Heart left ventricle (tissue), 16 donors: ENCODE data around the gene H6PD. TPM values are rescaled to one million over a fixed set of nuclear protein-coding genes. Genes with fewer than 3 reads are reported as not detected.

Source experiments
- ATAC-seq, 4 donors: fragments of 200-7000 bp; cut with Tn5 transposase; one replicate each; pipeline ENCODE4 v1.9.1; 2020 to 2022; ENCODE audit warnings: moderate library complexity in 4 of 4, mild to moderate bottlenecking in 3 of 4, moderate number of reproducible peaks in 1 of 4
- DNase-seq, 5 donors: peaks; one replicate each; pipeline ENCODE4 v3.0.0-alpha.2; 2020
- H3K27ac ChIP-seq, 12 donors: fragments of 200-600 bp; sonication (generic) in 4 of 12; one replicate each; pipeline versions ENCODE4 v1.5.0 to v1.8.0; 2016 to 2022; ENCODE audit warnings: mild to moderate bottlenecking in 2 of 12
- H3K27me3 ChIP-seq, 9 donors: fragments of 200-600 bp; sonication (generic) in 2 of 9; one replicate each; pipeline versions ENCODE4 v1.5.1 to v1.8.0; 2016 to 2022; ENCODE audit warnings: mild to moderate bottlenecking in 3 of 9
- H3K36me3 ChIP-seq, 9 donors: fragments of 200-600 bp; sonication (generic) in 2 of 9; one replicate each; pipeline versions ENCODE4 v1.5.0 to v1.8.0; 2018 to 2022; ENCODE audit warnings: mild to moderate bottlenecking in 2 of 9
- H3K4me1 ChIP-seq, 12 donors: fragments of 200-600 bp; sonication (generic) in 4 of 12; one replicate each; pipeline versions ENCODE4 v1.5.0 to v1.8.0; 2016 to 2022; ENCODE audit warnings: mild to moderate bottlenecking in 3 of 12
- H3K4me3 ChIP-seq, 12 donors: fragments of 200-600 bp; sonication (generic) in 4 of 12; one replicate each; pipeline versions ENCODE4 v1.5.0 to v1.8.0; 2017 to 2022; ENCODE audit warnings: mild to moderate bottlenecking in 9 of 12, moderate library complexity in 4 of 12
- H3K9me3 ChIP-seq, 12 donors: fragments of 200-600 bp; sonication (generic) in 4 of 12; one replicate each; pipeline versions ENCODE4 v1.5.0 to v1.8.0; 2016 to 2022; ENCODE audit warnings: mild to moderate bottlenecking in 1 of 12
- POLR2A ChIP-seq, 2 donors: fragments of 450-650 bp; IDR thresholded peaks; one replicate each; pipeline ENCODE4 v1.6.1; 2017; ENCODE audit warnings: antibody characterized with exemption in 2 of 2, mild to moderate bottlenecking in 2 of 2, moderate library complexity in 2 of 2
- WGBS, 4 donors: extraction: QIAGEN DNeasy Blood & Tissue Kit in 2 of 4; methylation state at CpG; one replicate each; pipeline versions ENCODE4 v1.1.5 to v1.1.7; 2013 to 2018; 5-methylcytosine and 5-hydroxymethylcytosine counted together
- intact Hi-C, 10 donors: fragments of 100-400 bp; cut with DNase I; formaldehyde crosslinking; loops; one replicate each; pipeline versions ENCODE4 v1.11.1 to v1.14.2; 2022
- polyA plus RNA-seq, 2 donors: library from polyadenylated mRNA; stranded (reverse); fragments of 200-250 nt; gene quantifications; one replicate each; pipeline ENCODE4 v1.2.3, GENCODE V29; 2013
- total RNA-seq, 9 donors: library from RNA; depleted of rRNA in 2 of 9; stranded (reverse); fragments of >200 nt in 2 of 9; fragmentation: NEBNext Ultra II Directional in 3 of 9; extraction: Animal tissue kit (Norgen Biotek cat#: 25700) in 3 of 9; gene quantifications; one replicate each; pipeline versions ENCODE4 v1.1.0 to v1.2.4, GENCODE V29; 2016 to 2023
- TF ChIP-seq, protein P1 (sequence below), 12 donors: fragments of 200-600 bp; sonication (generic) in 4 of 12; IDR thresholded peaks; one replicate each; pipeline versions ENCODE4 v1.5.0 to v1.8.0; 2018 to 2022; ENCODE audit warnings: antibody characterized with exemption in 12 of 12, mild to moderate bottlenecking in 5 of 12
- donor health status: ischemic (EF 13 %, LVEDD 7.1; RV severe dilation, severe dysfunction).
- donor health status: healthy with polysubstance abuse.
- donor health status: DM: no; HTN: yes; CAD: no.
- donor health status: DM: no; HTN: no; CAD: no.
- donor health status: ischemic (EF 25% LVEDD 6.9; RV normal size, moderate dysfunction).
- donor health status: ischemic (EF 25% LVEDD 5.7; RV mildly dilated, moderate dysfunction).
- donor health status: healthy.
- donor health status: DM: yes; HTN: yes; CAD: no.
- donor health status: ischemic (EF 35%, LVEDD 5.7; RV mildly dilated, moderate dysfunction).
- donor health status: nonischemic (EF 11% LVEDD 7.7; RV severe dilation, severe dysfunction).
- donor health status: DM: yes; HTN: yes; CAD: no.
- donor health status: PGD.
- donor health status: ischemic (EF 29% LVEDD 5.4; RV normal size, mild dysfunction).
- donor health status: nonischemic (EF 23%, LVEDD 6.1; RV moderate dilation, normal function).

The H6PD gene
- total and polyA plus RNA-seq, 11 donors = 11.0 to 54.5 (median 26.4) TPM

DNA sequence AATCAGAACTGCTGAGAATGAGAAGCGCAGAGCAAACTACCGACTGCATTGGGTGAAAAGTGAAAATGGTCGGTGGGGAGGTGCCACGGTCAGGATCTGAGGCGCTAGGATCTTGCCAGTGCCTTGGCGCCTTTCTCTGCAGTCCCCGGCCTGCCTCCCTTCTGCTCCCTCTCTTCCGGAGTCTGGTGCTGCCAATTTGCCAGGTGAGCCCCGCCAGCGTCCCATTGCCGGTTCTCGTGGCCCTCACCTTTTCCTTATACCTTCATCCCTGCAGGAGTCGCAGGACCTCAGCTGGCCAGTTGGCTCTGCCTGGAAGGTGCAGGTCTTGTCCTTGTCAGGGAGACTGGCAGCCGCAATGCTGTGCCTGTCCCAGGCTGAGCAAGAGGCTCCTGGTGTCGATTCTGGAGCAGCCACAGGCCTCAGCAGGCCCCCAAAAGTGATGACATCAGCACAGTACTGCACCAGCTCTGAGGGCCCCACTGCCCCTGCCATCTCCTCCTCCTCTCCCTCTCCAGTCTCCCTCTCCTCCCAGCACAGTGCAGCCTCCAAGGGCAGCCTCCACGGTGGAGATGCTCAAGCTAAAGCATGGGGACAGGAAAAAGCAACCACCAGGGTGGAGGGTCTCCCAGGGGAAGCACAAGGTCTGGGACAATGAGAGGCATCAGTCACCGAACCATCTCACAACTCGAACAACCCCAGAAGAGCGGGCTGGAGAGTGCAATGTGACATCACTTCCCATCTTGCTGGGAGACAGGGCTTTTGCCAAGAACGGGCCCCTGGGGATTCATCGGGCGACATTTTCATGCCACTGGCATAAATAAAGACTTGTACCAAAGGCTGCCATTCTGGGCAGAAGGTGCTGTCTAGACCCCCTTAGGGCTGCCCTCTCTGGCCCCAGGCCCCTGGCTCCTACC, 37.1 kb upstream of the H6PD start:
- Histone ChIP-seq H3K27ac (peak overlapping the region in 4 of 12 donors; percentile 11 to 84 (median 58)), H3K4me3 (peak overlapping the region in 9 of 12 donors; percentile 27 to 41 (median 35)), H3K36me3 (no peaks in the 10 kb centered on the region), H3K9me3 (no peaks in the 10 kb centered on the region), H3K27me3 (peaks cover 0 to 49% (median 18%) of the 10 kb centered on the region in 9 donors), H3K4me1 (peaks cover 6 to 51% (median 32%) of the 10 kb centered on the region in 12 donors)
- 68 to 78% (median 73%) methylated on average over 22 of the region's 22 CpGs for whole genome bisulfite sequencing, 4 donors
- peak in 1 of 4 donors; percentile 49 for ATAC-seq
- intact Hi-C loops = loop anchor here (2.0 to 10.0 kb wide), 11 partner anchors 17 to 287 kb away; partner anchors contain the start of gene GPR157 (in 1 of the 10)
- TF ChIP-seq, protein P1, sequence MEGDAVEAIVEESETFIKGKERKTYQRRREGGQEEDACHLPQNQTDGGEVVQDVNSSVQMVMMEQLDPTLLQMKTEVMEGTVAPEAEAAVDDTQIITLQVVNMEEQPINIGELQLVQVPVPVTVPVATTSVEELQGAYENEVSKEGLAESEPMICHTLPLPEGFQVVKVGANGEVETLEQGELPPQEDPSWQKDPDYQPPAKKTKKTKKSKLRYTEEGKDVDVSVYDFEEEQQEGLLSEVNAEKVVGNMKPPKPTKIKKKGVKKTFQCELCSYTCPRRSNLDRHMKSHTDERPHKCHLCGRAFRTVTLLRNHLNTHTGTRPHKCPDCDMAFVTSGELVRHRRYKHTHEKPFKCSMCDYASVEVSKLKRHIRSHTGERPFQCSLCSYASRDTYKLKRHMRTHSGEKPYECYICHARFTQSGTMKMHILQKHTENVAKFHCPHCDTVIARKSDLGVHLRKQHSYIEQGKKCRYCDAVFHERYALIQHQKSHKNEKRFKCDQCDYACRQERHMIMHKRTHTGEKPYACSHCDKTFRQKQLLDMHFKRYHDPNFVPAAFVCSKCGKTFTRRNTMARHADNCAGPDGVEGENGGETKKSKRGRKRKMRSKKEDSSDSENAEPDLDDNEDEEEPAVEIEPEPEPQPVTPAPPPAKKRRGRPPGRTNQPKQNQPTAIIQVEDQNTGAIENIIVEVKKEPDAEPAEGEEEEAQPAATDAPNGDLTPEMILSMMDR (IDR thresholded peaks at IDR 0.05) = no peak
- no peak for TF ChIP-seq POLR2A (IDR thresholded peaks at IDR 0.05)
- DNase-seq = peak in 3 of 5 donors; percentile 52 to 64 (median 53)

DNA sequence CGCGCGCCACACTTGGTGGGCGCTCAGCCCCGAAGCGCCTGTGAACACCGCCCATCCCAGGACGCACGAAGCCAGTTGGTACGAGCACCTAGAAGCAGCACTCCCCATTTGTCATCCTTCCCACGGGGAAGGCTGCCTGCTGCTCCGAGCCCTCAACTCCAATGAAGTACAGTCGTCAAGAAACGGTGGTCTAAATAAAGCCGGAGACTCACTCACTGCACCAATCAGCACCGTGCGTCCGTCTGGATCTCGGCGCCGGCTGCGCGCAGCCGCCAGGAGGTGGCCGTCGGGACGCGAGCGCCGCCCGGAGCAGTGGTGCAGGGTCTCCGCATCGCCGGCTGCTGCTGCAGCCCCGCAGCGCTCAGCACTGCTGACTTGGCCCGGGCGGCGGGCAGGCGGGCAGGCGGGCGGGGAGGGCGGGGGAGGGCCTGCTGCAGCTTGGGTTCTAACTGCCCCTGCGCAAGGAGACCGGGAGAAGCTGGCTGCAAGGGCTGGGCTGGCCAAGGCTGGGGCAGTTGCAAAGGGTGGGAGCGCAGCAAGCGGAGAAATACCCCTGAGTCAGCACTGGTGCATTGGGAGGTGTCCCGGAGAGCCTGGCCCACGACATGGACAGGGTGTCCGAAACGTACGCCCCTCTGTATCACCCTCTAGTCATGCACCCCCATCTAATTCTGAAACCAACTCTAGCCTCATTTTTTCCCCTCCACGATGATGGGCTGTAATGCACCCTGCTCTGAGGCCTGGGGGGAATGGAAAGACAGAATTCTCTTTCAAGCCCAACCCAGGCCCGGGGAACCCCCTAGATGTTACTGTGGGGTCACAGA, 35.8 kb upstream of the H6PD start:
- no peaks in the 10 kb centered on the region for H3K9me3 ChIP-seq
- intact Hi-C loops = loop anchor here in 7 of 10 donors (2.0 to 10.0 kb wide), 9 partner anchors 46 to 286 kb away; partner anchors contain the start of gene GPR157 (in 1 of the 7)
- H3K4me3 ChIP-seq = peak overlapping the region in 10 of 12 donors; percentile 25 to 41 (median 34)
- peak in 2 of 5 donors; percentile 41 to 64 for DNase-seq
- 20 to 48% (median 28%) methylated on average over 19 to 54 of the region's 54 CpGs for WGBS, 4 donors
- peak in 1 of 2 donors; percentile 12 for TF ChIP-seq POLR2A (IDR thresholded peaks at IDR 0.05)
- TF ChIP-seq, protein P1 (IDR thresholded peaks at IDR 0.05) = peak in 6 of 12 donors; percentile 9 to 41 (median 29)
- peak overlapping the region in 3 of 12 donors; percentile 8 to 54 (median 50) for H3K27ac ChIP-seq
- H3K4me1 ChIP-seq = peaks cover 6 to 53% (median 32%) of the 10 kb centered on the region in 12 donors
- peaks cover 0 to 62% (median 30%) of the 10 kb centered on the region in 9 donors for H3K27me3 ChIP-seq
- no peaks in the 10 kb centered on the region for H3K36me3 ChIP-seq
- ATAC-seq = peak in 3 of 4 donors; percentile 50 to 62 (median 55)

DNA sequence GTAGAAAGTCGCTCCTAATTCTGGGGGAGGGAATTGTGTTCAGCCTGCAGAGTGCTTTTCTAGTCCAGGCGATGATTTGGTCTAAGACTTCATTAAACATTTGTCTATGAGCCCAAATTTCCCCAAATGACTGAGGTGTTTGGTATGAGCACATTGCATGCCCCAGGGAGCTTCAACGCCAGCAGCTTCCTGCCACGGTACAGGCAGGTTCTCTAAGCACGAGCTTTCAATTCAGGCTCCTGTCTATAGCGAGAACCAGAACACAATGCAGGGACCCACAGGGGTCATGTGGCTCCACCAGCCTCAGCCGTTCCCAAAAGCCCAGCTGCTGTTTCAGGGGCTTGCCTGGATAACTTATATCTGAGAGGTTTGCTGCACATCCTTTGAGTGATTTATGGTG, 34.1 kb upstream of the H6PD start:
- DNase-seq = no peak
- H3K27ac ChIP-seq = no peak overlapping the region
- TF ChIP-seq, protein P1 (IDR thresholded peaks at IDR 0.05) = no peak
- TF ChIP-seq POLR2A (IDR thresholded peaks at IDR 0.05) = no peak
- H3K9me3 ChIP-seq = no peaks in the 10 kb centered on the region
- H3K27me3 ChIP-seq = peaks cover 0 to 69% (median 39%) of the 10 kb centered on the region in 9 donors
- no peak for ATAC-seq
- no peaks in the 10 kb centered on the region for H3K36me3 ChIP-seq
- 65 to 82% (median 66%) methylated on average over 7 of the region's 7 CpGs for WGBS, 4 donors
- H3K4me3 ChIP-seq = no peak overlapping the region
- H3K4me1 ChIP-seq = peaks cover 6 to 53% (median 32%) of the 10 kb centered on the region in 12 donors
- intact Hi-C loops = no loop called here
